ENCODE results near the gene IPPK. TPM values are rescaled to one million over a fixed set of nuclear protein-coding genes. Genes with fewer than 3 reads are reported as not detected.
"Not testable (repeated sequence)": the region's sequence is repeated elsewhere in the genome, so short reads cannot be mapped to it uniquely, and the experiment has no call there.

IPPK gene
- total RNA-seq, 2 donors from 2014 or later = 8.2 to 8.4 TPM

DNA sequence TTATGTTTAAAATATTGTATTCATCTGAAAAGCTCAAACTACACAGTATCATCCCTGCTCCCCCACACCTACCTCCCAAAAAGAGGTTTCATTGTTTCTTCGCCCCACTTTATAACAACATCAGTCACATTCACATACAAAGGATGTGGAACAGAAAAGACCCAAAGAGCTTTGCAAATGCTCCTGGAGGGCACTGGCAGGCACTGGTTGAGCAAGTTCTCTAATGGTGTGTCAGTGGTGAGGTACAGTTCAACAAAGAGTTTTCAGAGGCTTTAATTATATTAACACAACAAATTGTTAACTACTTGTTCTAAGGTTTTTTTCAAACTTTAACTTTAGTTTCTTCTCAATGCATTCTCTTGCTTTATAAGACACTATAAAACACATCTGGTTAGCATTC lies 80.0 kb downstream of the IPPK start:
- Histone ChIP-seq H3K27ac (no peak overlapping the region), H3K4me3 (no peak overlapping the region), H3K27me3 (no peaks in the 10 kb centered on the region), H3K9ac (ENCODE audit: low read depth in 2 of 2, low read length in 2 of 2) (no peak overlapping the region), H3K36me3 (no peaks in the 10 kb centered on the region), H3K9me3 (no peaks in the 10 kb centered on the region), H3K4me1 (no peaks in the 10 kb centered on the region)
- DNase-seq = no peak
- intact Hi-C loops (cut with DNase I) = no loop called here
- TF ChIP-seq, protein P1, sequence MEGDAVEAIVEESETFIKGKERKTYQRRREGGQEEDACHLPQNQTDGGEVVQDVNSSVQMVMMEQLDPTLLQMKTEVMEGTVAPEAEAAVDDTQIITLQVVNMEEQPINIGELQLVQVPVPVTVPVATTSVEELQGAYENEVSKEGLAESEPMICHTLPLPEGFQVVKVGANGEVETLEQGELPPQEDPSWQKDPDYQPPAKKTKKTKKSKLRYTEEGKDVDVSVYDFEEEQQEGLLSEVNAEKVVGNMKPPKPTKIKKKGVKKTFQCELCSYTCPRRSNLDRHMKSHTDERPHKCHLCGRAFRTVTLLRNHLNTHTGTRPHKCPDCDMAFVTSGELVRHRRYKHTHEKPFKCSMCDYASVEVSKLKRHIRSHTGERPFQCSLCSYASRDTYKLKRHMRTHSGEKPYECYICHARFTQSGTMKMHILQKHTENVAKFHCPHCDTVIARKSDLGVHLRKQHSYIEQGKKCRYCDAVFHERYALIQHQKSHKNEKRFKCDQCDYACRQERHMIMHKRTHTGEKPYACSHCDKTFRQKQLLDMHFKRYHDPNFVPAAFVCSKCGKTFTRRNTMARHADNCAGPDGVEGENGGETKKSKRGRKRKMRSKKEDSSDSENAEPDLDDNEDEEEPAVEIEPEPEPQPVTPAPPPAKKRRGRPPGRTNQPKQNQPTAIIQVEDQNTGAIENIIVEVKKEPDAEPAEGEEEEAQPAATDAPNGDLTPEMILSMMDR (IDR thresholded peaks at IDR 0.05) = no peak

DNA sequence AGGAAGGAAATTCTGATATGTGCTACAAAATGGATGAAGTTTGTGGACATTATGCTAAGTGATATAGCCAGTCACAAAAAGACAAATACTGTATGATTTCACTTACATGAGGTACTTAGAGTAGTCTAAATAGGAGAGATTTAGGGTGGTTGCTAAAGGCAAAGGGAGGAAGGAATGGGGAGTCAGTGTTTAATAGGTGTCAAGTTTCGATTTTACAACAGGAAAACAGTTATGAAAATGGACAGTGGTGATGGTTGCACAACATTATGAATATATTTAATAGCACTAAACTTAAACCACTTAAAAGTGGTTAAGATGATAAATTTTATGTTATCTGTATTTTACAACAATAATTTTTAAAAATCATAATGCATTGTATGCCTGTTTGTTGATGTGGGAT lies 93.8 kb downstream of the IPPK start:
- intact Hi-C loops (cut with DNase I) = no loop called here
- TF ChIP-seq, protein P1 (IDR thresholded peaks at IDR 0.05) = no peak

DNA sequence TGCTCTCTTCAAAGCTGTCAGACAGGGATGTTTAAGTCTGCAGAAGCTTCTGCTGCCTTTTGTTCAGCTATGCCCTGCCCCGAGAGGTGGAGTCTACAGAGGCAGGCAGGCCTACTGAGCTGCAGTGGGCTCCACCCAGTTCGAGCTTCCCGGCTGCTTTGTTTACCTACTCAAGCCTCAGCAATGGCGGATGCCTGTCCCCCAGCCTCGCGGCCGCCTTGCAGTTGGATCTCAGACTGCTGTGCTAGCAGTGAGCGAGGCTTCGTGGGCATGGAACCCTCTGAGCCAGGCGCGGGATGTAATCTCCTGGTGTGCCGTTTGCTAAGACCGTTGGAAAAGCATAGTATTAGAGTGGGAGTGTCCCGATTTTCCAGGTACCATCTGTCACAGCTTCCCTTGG lies 96.3 kb downstream of the IPPK start:
- not testable (repeated sequence) for DNase-seq, H3K4me3 ChIP-seq

More for the DNA sequence above, 93.8 kb downstream of the IPPK start:
- Histone ChIP-seq H3K27me3 (no peaks in the 10 kb centered on the region), H3K36me3 (no peaks in the 10 kb centered on the region), H3K9ac (ENCODE audit: low read depth in 2 of 2, low read length in 2 of 2) (no peak overlapping the region), H3K9me3 (no peaks in the 10 kb centered on the region), H3K27ac (no peak overlapping the region), H3K4me1 (no peaks in the 10 kb centered on the region), H3K4me3 (no peak overlapping the region)
- DNase-seq = no peak

DNA sequence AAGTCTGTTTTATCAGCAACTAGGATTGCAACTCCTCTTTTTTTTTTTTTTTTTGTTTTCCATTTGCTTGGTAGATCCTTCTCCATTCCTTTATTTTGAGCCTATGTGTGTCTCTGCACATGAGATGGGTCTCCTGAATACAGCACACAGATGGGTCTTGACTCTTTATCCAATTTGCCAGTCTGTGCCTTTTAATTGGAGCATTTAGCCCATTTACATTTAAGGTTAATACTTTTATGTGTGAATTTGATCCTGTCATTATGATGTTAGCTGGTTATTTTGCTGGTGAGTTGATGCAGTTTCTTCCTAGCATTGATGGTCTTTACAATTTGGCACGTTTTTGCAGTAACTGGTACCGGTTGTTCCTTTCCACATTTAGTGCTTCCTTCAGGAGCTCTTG lies 98.1 kb downstream of the IPPK start:
- intact Hi-C loops (cut with DNase I); H3K9me3 ChIP-seq; H3K36me3 ChIP-seq; H3K4me3 ChIP-seq; H3K27me3 ChIP-seq; H3K4me1 ChIP-seq; DNase-seq; H3K9ac ChIP-seq (ENCODE audit: low read depth in 2 of 2, low read length in 2 of 2); H3K27ac ChIP-seq: not testable (repeated sequence)

More for the DNA sequence above, 96.3 kb downstream of the IPPK start:
- intact Hi-C loops (cut with DNase I); H3K9me3 ChIP-seq; H3K4me1 ChIP-seq; H3K27me3 ChIP-seq; H3K27ac ChIP-seq; H3K9ac ChIP-seq (ENCODE audit: low read depth in 2 of 2, low read length in 2 of 2); H3K36me3 ChIP-seq: not testable (repeated sequence)

DNA sequence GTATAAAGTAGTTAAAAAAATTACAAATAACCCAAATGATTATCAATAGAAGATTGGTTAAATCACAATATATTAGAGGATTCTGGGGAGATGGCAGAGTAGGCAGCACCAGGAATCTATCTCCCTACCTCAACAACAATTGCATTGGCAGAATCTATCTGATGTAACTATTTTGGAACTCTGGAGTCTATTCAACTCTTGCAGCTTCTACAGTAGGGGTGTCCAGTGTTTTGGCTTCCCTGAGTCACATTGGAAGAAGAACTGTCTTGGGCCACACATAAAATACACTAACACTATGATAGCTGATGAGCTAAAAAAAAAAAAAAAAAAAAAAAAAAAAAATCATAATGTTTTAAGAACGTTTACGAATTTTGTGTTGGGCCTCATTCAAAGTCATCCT lies 104.9 kb downstream of the IPPK start:
- Histone ChIP-seq H3K9ac (ENCODE audit: low read depth in 2 of 2, low read length in 2 of 2) (no peak overlapping the region), H3K9me3 (no peaks in the 10 kb centered on the region), H3K36me3 (no peaks in the 10 kb centered on the region), H3K27me3 (no peaks in the 10 kb centered on the region), H3K4me1 (no peaks in the 10 kb centered on the region), H3K4me3 (no peak overlapping the region), H3K27ac (no peak overlapping the region)
- TF ChIP-seq, protein P1 (IDR thresholded peaks at IDR 0.05) = no peak
- intact Hi-C loops (cut with DNase I) = no loop called here
- DNase-seq = no peak

DNA sequence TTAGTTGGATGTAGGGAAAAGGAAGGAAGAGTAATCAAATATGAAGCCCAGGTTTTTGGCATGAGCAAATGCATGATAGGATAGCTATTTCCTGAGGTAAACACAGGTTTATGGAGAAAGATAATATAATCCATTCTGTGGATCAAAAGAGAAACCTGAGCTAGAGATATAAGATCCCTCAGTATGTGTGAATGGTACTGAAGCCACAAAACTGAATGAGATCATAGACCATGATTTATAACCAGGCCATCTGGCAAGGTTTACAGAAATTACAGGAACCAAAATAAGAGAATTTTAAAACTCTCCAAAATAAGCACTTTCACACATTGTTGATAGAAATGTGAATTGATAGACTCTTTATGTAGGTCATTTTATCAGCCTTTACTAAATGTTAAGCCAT lies 105.4 kb downstream of the IPPK start:
- TF ChIP-seq, protein P1 (IDR thresholded peaks at IDR 0.05) = no peak
- no peak for DNase-seq
- Histone ChIP-seq H3K9ac (ENCODE audit: low read depth in 2 of 2, low read length in 2 of 2) (no peak overlapping the region), H3K36me3 (no peaks in the 10 kb centered on the region), H3K4me3 (no peak overlapping the region), H3K27me3 (no peaks in the 10 kb centered on the region), H3K4me1 (no peaks in the 10 kb centered on the region), H3K9me3 (no peaks in the 10 kb centered on the region), H3K27ac (no peak overlapping the region)
- intact Hi-C loops (cut with DNase I) = no loop called here

Other genes with a start within 250 kb of the IPPK start
- under 1 TPM; 0.37 to 0.88 TPM for gene OMD, start 245.7 kb downstream of the IPPK start, total RNA-seq
- 1 to 10 TPM in 1 of 2 donors, under 1 TPM in 1; 0.40 to 7.6 TPM for gene ASPN, start 187.6 kb downstream of the IPPK start, total RNA-seq
- gene ECM2, start 134.1 kb downstream of the IPPK start, total RNA-seq = 1 to 10 TPM in 1 of 2 donors, under 1 TPM in 1; 0.30 to 3.8 TPM
- 1 to 10 TPM; 6.2 to 9.8 TPM for gene BICD2, start 94.7 kb upstream of the IPPK start, total RNA-seq
- gene ZNF484, start 207.9 kb upstream of the IPPK start, total RNA-seq = 1 to 10 TPM; 4.0 to 7.1 TPM

Measured in colonic mucosa (tissue), 4 donors.